Measurements from ENCODE around the gene OTULIN. TPM values are rescaled to one million over a fixed set of nuclear protein-coding genes. Genes with fewer than 3 reads are reported as not detected.
A peak's percentile ranks its signal among the peaks of the same experiment; 100 is the strongest.

OTULIN gene
- total and polyA plus RNA-seq, 2 of the 13 experiments (the other 11 are each of a cell fraction or from before 2014, with no cell fraction given): 7.0 to 34.8 TPM

DNA sequence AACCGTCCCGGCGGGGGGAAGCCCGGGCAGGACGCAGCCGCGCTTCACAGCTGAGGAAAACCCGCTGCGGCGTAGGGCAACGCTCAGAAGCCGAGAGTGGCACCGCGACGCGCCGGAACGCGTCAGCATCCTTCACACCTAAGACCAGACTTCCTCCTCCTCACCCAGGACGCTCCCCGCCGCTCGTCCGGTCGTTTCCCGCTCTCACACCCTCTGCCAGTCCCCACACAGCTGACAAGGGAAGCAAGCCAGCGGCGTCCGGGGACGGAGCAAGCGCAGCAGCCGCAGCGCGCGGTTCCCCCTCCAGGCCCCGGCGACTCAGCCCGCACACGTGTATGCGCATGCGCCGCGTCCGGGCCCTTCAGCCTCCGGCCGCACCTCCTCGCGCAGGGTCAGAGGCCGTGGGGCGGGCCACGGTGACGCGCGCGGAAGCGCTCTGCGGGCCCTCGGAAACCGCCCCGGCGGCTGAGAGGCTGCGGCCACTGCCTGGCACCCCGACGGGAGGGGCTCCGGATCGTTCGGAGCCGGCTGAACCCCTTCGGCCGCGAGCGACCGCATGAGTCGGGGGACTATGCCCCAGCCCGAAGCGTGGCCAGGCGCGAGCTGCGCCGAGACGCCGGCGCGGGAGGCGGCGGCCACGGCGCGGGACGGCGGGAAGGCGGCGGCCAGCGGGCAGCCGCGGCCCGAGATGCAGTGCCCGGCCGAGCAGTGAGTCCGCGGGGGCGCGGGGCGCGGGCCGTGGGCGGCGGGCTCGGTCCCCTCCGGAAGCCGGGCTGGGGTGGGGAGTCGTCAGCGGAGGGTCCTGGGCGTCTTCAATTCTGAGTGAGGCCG lies at the start of gene OTULIN (continued):
- peak; percentile 50; the same call in 1 of the 2 replicates for TF ChIP-seq SNAPC5 (CRISPR knock-in tag; IDR thresholded peaks at IDR 0.05; ENCODE audit: borderline replicate concordance)
- no peak for TF ChIP-seq TRIM22 (IDR thresholded peaks at IDR 0.05)
- peak; percentile 58; the same call in 1 of the 2 replicates for TF ChIP-seq ZNF503 (CRISPR knock-in tag; IDR thresholded peaks at IDR 0.05)
- TF ChIP-seq IRF2 (CRISPR knock-in tag; IDR thresholded peaks at IDR 0.05): peak; percentile 79
- TF ChIP-seq ZMAT3 (CRISPR knock-in tag; conservative IDR thresholded peaks at IDR 0.05): peak; percentile 91
- TF ChIP-seq ZNF784 (CRISPR knock-in tag; IDR thresholded peaks at IDR 0.05; ENCODE audit: borderline replicate concordance): peak; percentile 97
- peak; percentile 85 for TF ChIP-seq SAP130 (CRISPR knock-in tag; IDR thresholded peaks at IDR 0.05; ENCODE audit: low read depth)
- no peak; the same call in 1 of the 2 replicates for TF ChIP-seq DR1 (CRISPR knock-in tag; IDR thresholded peaks at IDR 0.05)
- TF ChIP-seq SIN3A (IDR thresholded peaks at IDR 0.05; ENCODE audit: borderline replicate concordance, low read depth, low read length): peak; percentile 5; the same call in 1 of the 2 replicates
- TF ChIP-seq ZNF207 (IDR thresholded peaks at IDR 0.05; ENCODE audit: borderline replicate concordance): no peak
- TF ChIP-seq ZNF10 (CRISPR knock-in tag; IDR thresholded peaks at IDR 0.05; ENCODE audit: borderline replicate concordance, low read depth): no peak
- TF ChIP-seq NFE2 (CRISPR knock-in tag; IDR thresholded peaks at IDR 0.05): no peak
- no peak for TF ChIP-seq ZFP36 (IDR thresholded peaks at IDR 0.05; ENCODE audit: borderline replicate concordance, low read depth, low read length, partially characterized antibody)
- no peak for TF ChIP-seq TP53 (CRISPR knock-in tag; conservative IDR thresholded peaks at IDR 0.05)
- TF ChIP-seq, protein P1, sequence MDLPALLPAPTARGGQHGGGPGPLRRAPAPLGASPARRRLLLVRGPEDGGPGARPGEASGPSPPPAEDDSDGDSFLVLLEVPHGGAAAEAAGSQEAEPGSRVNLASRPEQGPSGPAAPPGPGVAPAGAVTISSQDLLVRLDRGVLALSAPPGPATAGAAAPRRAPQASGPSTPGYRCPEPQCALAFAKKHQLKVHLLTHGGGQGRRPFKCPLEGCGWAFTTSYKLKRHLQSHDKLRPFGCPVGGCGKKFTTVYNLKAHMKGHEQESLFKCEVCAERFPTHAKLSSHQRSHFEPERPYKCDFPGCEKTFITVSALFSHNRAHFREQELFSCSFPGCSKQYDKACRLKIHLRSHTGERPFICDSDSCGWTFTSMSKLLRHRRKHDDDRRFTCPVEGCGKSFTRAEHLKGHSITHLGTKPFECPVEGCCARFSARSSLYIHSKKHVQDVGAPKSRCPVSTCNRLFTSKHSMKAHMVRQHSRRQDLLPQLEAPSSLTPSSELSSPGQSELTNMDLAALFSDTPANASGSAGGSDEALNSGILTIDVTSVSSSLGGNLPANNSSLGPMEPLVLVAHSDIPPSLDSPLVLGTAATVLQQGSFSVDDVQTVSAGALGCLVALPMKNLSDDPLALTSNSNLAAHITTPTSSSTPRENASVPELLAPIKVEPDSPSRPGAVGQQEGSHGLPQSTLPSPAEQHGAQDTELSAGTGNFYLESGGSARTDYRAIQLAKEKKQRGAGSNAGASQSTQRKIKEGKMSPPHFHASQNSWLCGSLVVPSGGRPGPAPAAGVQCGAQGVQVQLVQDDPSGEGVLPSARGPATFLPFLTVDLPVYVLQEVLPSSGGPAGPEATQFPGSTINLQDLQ (CRISPR knock-in tag; IDR thresholded peaks at IDR 0.05): no peak
- TF ChIP-seq BHLHE40 (IDR thresholded peaks at IDR 0.05; ENCODE audit: low read length): no peak
- TF ChIP-seq ZNF674 (CRISPR knock-in tag; IDR thresholded peaks at IDR 0.05; ENCODE audit: low read depth): no peak
- no peak for TF ChIP-seq FOXA1 (IDR thresholded peaks at IDR 0.05)
- TF ChIP-seq FOXA1 (CRISPR knock-in tag; IDR thresholded peaks at IDR 0.05): no peak; the same call in 1 of the 2 replicates
- TF ChIP-seq BRD4 (CRISPR knock-in tag; IDR thresholded peaks at IDR 0.05): peak; percentile 53; the same call in 1 of the 2 replicates
- TF ChIP-seq ZNF335 (CRISPR knock-in tag; IDR thresholded peaks at IDR 0.05): no peak; the same call in 1 of the 2 replicates
- no peak for TF ChIP-seq ZBTB21 (CRISPR knock-in tag; IDR thresholded peaks at IDR 0.05)
- no peak for TF ChIP-seq MLX (CRISPR knock-in tag; IDR thresholded peaks at IDR 0.05)
- peak; percentile 87 for TF ChIP-seq ZNF501 (CRISPR knock-in tag; IDR thresholded peaks at IDR 0.05)

Data from HepG2 (cell line).